SKM-1 (cell line): ENCODE data around the gene GPR78.
"Not testable (repeated sequence)": the region's sequence is repeated elsewhere in the genome, so short reads cannot be mapped to it uniquely, and the experiment has no call there.

ENCODE experiments used
- DNase-seq: peaks from one replicate; lab custom pipeline; 2025; ENCODE audit not compliant: unreplicated experiment; lab: John Stamatoyannopoulos, UW

Gene GPR78

GRCh38 chr4:8614365-8615193, 34.4 kb downstream of the GPR78 start:
- no peak for DNase-seq

GRCh38 chr4:8615366-8615765, 35.2 kb downstream of the GPR78 start:
- DNase-seq: no peak

GRCh38 chr4:8615921-8616787, 36.0 kb downstream of the GPR78 start:
- DNase-seq: no peak

GRCh38 chr4:8616831-8617230, 36.6 kb downstream of the GPR78 start:
- DNase-seq: no peak

GRCh38 chr4:8617486-8618040, 37.4 kb downstream of the GPR78 start:
- DNase-seq: no peak

GRCh38 chr4:8618421-8618820, 38.2 kb downstream of the GPR78 start:
- no peak for DNase-seq

- DNase-seq: no peak
Observed at GRCh38 chr4:8618961-8619720, 38.9 kb downstream of the GPR78 start.

GRCh38 chr4:8621135-8621534, 40.9 kb downstream of the GPR78 start:
- not testable (repeated sequence) for DNase-seq

GRCh38 chr4:8624601-8625272, 44.5 kb downstream of the GPR78 start:
- not testable (repeated sequence) for DNase-seq

- not testable (repeated sequence) for DNase-seq
Observed at GRCh38 chr4:8630240-8630905, 50.2 kb downstream of the GPR78 start.

- DNase-seq: not testable (repeated sequence)
Observed at GRCh38 chr4:8631896-8632295, 51.7 kb downstream of the GPR78 start.

- not testable (repeated sequence) for DNase-seq
Observed at GRCh38 chr4:8634773-8635172, 54.6 kb downstream of the GPR78 start.

GRCh38 chr4:8635897-8636554, 55.8 kb downstream of the GPR78 start:
- not testable (repeated sequence) for DNase-seq
